GM18858 (cell line): ENCODE data around the gene PLPP4.

ENCODE experiments used
- ATAC-seq: cut with Tn5 transposase; IDR thresholded peaks from one replicate; pipeline ENCODE4 v1.9.1; 2021; ENCODE audit not compliant: unreplicated experiment

Gene PLPP4

GRCh38 chr10:120456626-120457430, at the start of gene PLPP4:
PLPP4 (plus strand) TSS chr10:120457227; CDS start chr10:120457306, 79 bp downstream.
- ATAC-seq, result no peak

GRCh38 chr10:120409816-120410215, 47.2 kb upstream of the PLPP4 start:
- no peak for ATAC-seq

- ATAC-seq, result no peak
Measured at GRCh38 chr10:120414946-120415345, 42.1 kb upstream of the PLPP4 start.

GRCh38 chr10:120415709-120416330, 41.2 kb upstream of the PLPP4 start:
- ATAC-seq, result no peak

- no peak for ATAC-seq
Measured at GRCh38 chr10:120420421-120420820, 36.6 kb upstream of the PLPP4 start.

- no peak for ATAC-seq
Measured at GRCh38 chr10:120421250-120421649, 35.8 kb upstream of the PLPP4 start.

- ATAC-seq, result no peak
Measured at GRCh38 chr10:120422457-120422856, 34.6 kb upstream of the PLPP4 start.

GRCh38 chr10:120423431-120424197, 33.4 kb upstream of the PLPP4 start:
- no peak for ATAC-seq

- no peak for ATAC-seq
Measured at GRCh38 chr10:120424198-120424464, 32.9 kb upstream of the PLPP4 start.

GRCh38 chr10:120426306-120426705, 30.7 kb upstream of the PLPP4 start:
- no peak for ATAC-seq

- ATAC-seq, result no peak
Measured at GRCh38 chr10:120428754-120429153, 28.3 kb upstream of the PLPP4 start.

- no peak for ATAC-seq
Measured at GRCh38 chr10:120429395-120429794, 27.6 kb upstream of the PLPP4 start.

GRCh38 chr10:120431251-120431651, 25.8 kb upstream of the PLPP4 start:
- ATAC-seq, result no peak

GRCh38 chr10:120432209-120432608, 24.8 kb upstream of the PLPP4 start:
- no peak for ATAC-seq

GRCh38 chr10:120433141-120433540, 23.9 kb upstream of the PLPP4 start:
- ATAC-seq, result no peak

GRCh38 chr10:120436439-120437112, 20.5 kb upstream of the PLPP4 start:
- no peak for ATAC-seq

GRCh38 chr10:120437541-120437940, 19.5 kb upstream of the PLPP4 start:
- ATAC-seq, result no peak

GRCh38 chr10:120451968-120452367, 5.1 kb upstream of the PLPP4 start:
- no peak for ATAC-seq

GRCh38 chr10:120453319-120453718, 3.7 kb upstream of the PLPP4 start:
- ATAC-seq, result no peak

- ATAC-seq, result no peak
Measured at GRCh38 chr10:120453886-120454285, 3.1 kb upstream of the PLPP4 start.

- no peak for ATAC-seq
Measured at GRCh38 chr10:120455004-120455403, 2.0 kb upstream of the PLPP4 start.
